Neural progenitor cell (in vitro differentiated cells): ENCODE measurements around the gene TBC1D2B.
"Not testable (repeated sequence)": the region's sequence is repeated elsewhere in the genome, so short reads cannot be mapped to it uniquely, and the experiment has no call there.

ENCODE experiments used
- CTCF ChIP-seq: fragments of 200-600 bp; sonication (generic); IDR thresholded peaks from 2 replicates; pipeline ENCODE4 v1.5.1; 2017; ENCODE audit warnings: antibody characterized with exemption, mild to moderate bottlenecking
- EZH2 ChIP-seq: fragments of 200-600 bp; sonication (generic); IDR thresholded peaks from 2 replicates; pipeline ENCODE4 v1.6.1; 2017; ENCODE audit warnings: antibody characterized with exemption, mild to moderate bottlenecking, moderate library complexity
- EZH2phosphoT487 ChIP-seq: fragments of 200-600 bp; sonication (generic); IDR thresholded peaks from 2 replicates; pipeline ENCODE4 v1.6.1; 2017; ENCODE audit warnings: antibody characterized with exemption

- not testable (repeated sequence) for TF ChIP-seq CTCF, EZH2, EZH2phosphoT487
These were observed 98.4 kb downstream of the TBC1D2B start for GRCh38 chr15:77979157-77979556.
